H9 (cell line): ENCODE results near the gene TRERF1. TPM values are rescaled to one million over a fixed set of nuclear protein-coding genes. Genes with fewer than 3 reads are reported as not detected.
A peak's percentile ranks its signal among the peaks of the same experiment; 100 is the strongest.

Experiments used
- DNase-seq: peaks from one replicate; pipeline ENCODE4 v3.0.0-alpha.2; 2017
- H2AFZ ChIP-seq: one replicate; pipeline ENCODE4 v1.6.1; 2013; ENCODE audit warnings: mild to moderate bottlenecking, low read length, control low read depth, moderate library complexity
- H2AK5ac ChIP-seq: 2 replicates; pipeline ENCODE4 v1.6.1; 2013; ENCODE audit warnings: low read length, control low read depth, mixed read lengths; ENCODE audit not compliant: insufficient read length
- H2BK120ac ChIP-seq: one replicate; pipeline ENCODE4 v1.6.1; 2013; ENCODE audit warnings: low read depth, mild to moderate bottlenecking, low read length, control low read depth, inconsistent platforms; ENCODE audit not compliant: poor library complexity, severe bottlenecking
- H2BK12ac ChIP-seq: 2 replicates; pipeline ENCODE4 v1.6.1; 2013; ENCODE audit warnings: low read length, control low read depth, mixed read lengths, low read depth; ENCODE audit not compliant: insufficient read length
- H2BK15ac ChIP-seq: 2 replicates; pipeline ENCODE4 v1.6.1; 2013; ENCODE audit warnings: low read depth, low read length, control low read depth
- H2BK20ac ChIP-seq: one replicate; pipeline ENCODE4 v1.6.1; 2013; ENCODE audit warnings: low read depth, mild to moderate bottlenecking, low read length, control low read depth, inconsistent platforms; ENCODE audit not compliant: poor library complexity, severe bottlenecking
- H2BK5ac ChIP-seq: 2 replicates; pipeline ENCODE4 v1.6.1; 2013; ENCODE audit warnings: low read length, control low read depth, mixed read lengths; ENCODE audit not compliant: insufficient read length
- H3K14ac ChIP-seq: 2 replicates; pipeline ENCODE4 v1.6.1; 2013; ENCODE audit warnings: low read length, control low read depth; ENCODE audit not compliant: insufficient read depth
- H3K18ac ChIP-seq: 2 replicates; pipeline ENCODE4 v1.6.1; 2013; ENCODE audit warnings: low read depth, mild to moderate bottlenecking, mixed read lengths, low read length, control low read depth; ENCODE audit not compliant: insufficient read length
- H3K23ac ChIP-seq: 2 replicates; pipeline ENCODE4 v1.6.1; 2013; ENCODE audit warnings: low read length, control low read depth, mixed read lengths, low read depth; ENCODE audit not compliant: insufficient read length
- H3K23me2 ChIP-seq: 2 replicates; pipeline ENCODE4 v1.6.1; 2013; ENCODE audit warnings: low read depth, mild to moderate bottlenecking, mixed read lengths, low read length, control low read depth; ENCODE audit not compliant: insufficient read length, poor library complexity, severe bottlenecking
- H3K27ac ChIP-seq: 2 replicates; pipeline ENCODE4 v1.5.1; 2013; ENCODE audit warnings: low read length, control low read depth, mixed read lengths, low read depth; ENCODE audit not compliant: insufficient read length
- H3K27me3 ChIP-seq: 2 replicates; pipeline ENCODE4 v1.6.1; 2013; ENCODE audit warnings: low read length, control low read depth, inconsistent platforms; ENCODE audit not compliant: insufficient read depth
- H3K4ac ChIP-seq: 2 replicates; pipeline ENCODE4 v1.6.1; 2013; ENCODE audit warnings: low read depth, mild to moderate bottlenecking, control low read depth, inconsistent platforms, low read length, moderate library complexity
- H3K4me1 ChIP-seq: 2 replicates; pipeline ENCODE4 v1.6.1; 2013; ENCODE audit warnings: low read length, control low read depth, inconsistent platforms; ENCODE audit not compliant: insufficient read depth
- H3K4me2 ChIP-seq: 2 replicates; pipeline ENCODE4 v1.6.1; 2013; ENCODE audit warnings: low read length, control low read depth, mixed read lengths; ENCODE audit not compliant: insufficient read length, insufficient read depth
- H3K56ac ChIP-seq: 2 replicates; pipeline ENCODE4 v1.6.1; 2013; ENCODE audit warnings: low read depth, mild to moderate bottlenecking, mixed read lengths, low read length, control low read depth; ENCODE audit not compliant: insufficient read length
- H3K79me1 ChIP-seq: 2 replicates; pipeline ENCODE4 v1.6.1; 2013; ENCODE audit warnings: low read depth, mild to moderate bottlenecking, moderate library complexity, low read length, control low read depth, inconsistent platforms; ENCODE audit not compliant: insufficient read depth, poor library complexity, severe bottlenecking
- H3K79me2 ChIP-seq: 2 replicates; pipeline ENCODE4 v1.6.1; 2013; ENCODE audit warnings: low read length, control low read depth, inconsistent platforms; ENCODE audit not compliant: insufficient read depth
- H3K9ac ChIP-seq: 2 replicates; pipeline ENCODE4 v1.6.1; 2013; ENCODE audit warnings: low read length, control low read depth, mixed read lengths; ENCODE audit not compliant: insufficient read length; ENCODE audit errors: extremely low read depth
- H3K9me3 ChIP-seq: one replicate; pipeline ENCODE4 v1.6.1; 2013; ENCODE audit warnings: low read depth, low read length, inconsistent platforms; ENCODE audit not compliant: control insufficient read depth
- H3T11ph ChIP-seq: one replicate; pipeline ENCODE4 v1.6.1; 2013; ENCODE audit warnings: mild to moderate bottlenecking, low read length, control low read depth, inconsistent platforms
- H4K20me1 ChIP-seq: one replicate; pipeline ENCODE4 v1.6.1; 2013; ENCODE audit not compliant: control insufficient read depth, insufficient read length, insufficient read depth
- H4K5ac ChIP-seq: 2 replicates; pipeline ENCODE4 v1.6.1; 2013; ENCODE audit warnings: low read depth, mild to moderate bottlenecking, mixed read lengths, low read length, control low read depth; ENCODE audit not compliant: insufficient read length
- H4K8ac ChIP-seq: replicated peaks from 2 replicates; pipeline ENCODE4 v1.6.1; 2013; ENCODE audit warnings: low read length, control low read depth, mixed read lengths, low read depth; ENCODE audit not compliant: insufficient read length
- H4K91ac ChIP-seq: 2 replicates; pipeline ENCODE4 v1.6.1; 2013; ENCODE audit warnings: low read depth, mild to moderate bottlenecking, moderate library complexity, mixed read lengths, low read length, control low read depth; ENCODE audit not compliant: insufficient read length
- H3K27ac Mint-ChIP-seq, 3 experiments: 2 replicates in 2 of 3; 3 replicates in 1 of 3; pipeline ENCODE4 v1.8.0; 2020 to 2021; ENCODE audit warnings: mixed read lengths in 3 of 3, mild to moderate bottlenecking in 1 of 3, moderate library complexity in 1 of 3
- H3K27me3 Mint-ChIP-seq: 2 replicates; pipeline ENCODE4 v1.8.0; 2021; ENCODE audit warnings: low read depth, mild to moderate bottlenecking, moderate library complexity, mixed read lengths
- H3K36me3 Mint-ChIP-seq, 3 experiments: 2 replicates in 2 of 3; 3 replicates in 1 of 3; pipeline ENCODE4 v1.8.0; 2020 to 2021; ENCODE audit warnings: low read depth in 3 of 3, mixed read lengths in 3 of 3; ENCODE audit not compliant: insufficient read depth in 1 of 3
- H3K4me1 Mint-ChIP-seq, 2 experiments: 2 replicates each; pipeline ENCODE4 v1.8.0; 2020; ENCODE audit warnings: mixed read lengths in 2 of 2
- H3K4me3 Mint-ChIP-seq, 2 experiments: 2 replicates in 1 of 2; 3 replicates in 1 of 2; pipeline ENCODE4 v1.8.0; 2020 to 2021; ENCODE audit warnings: mild to moderate bottlenecking in 2 of 2, mixed read lengths in 2 of 2, moderate library complexity in 1 of 2
- H3K9me3 Mint-ChIP-seq, 2 experiments: 2 replicates in 1 of 2; 3 replicates in 1 of 2; pipeline ENCODE4 v1.8.0; 2020; ENCODE audit warnings: mild to moderate bottlenecking in 2 of 2, mixed read lengths in 2 of 2, moderate library complexity in 1 of 2
- WGBS: extraction: QIAGEN DNeasy Blood & Tissue Kit; methylation state at CpG from one replicate; pipeline ENCODE4 v1.1.7; 2013; ENCODE audit warnings: missing lambda C conversion rate, low lambda C conversion rate, mixed read lengths; ENCODE audit not compliant: insufficient read length; ENCODE audit errors: extremely low coverage; 5-methylcytosine and 5-hydroxymethylcytosine counted together
- total RNA-seq: library from RNA; stranded (reverse); gene quantifications from 2 replicates; pipeline ENCODE4 v1.2.1, GENCODE V29; 2021
- TF ChIP-seq, protein P1 (sequence below): fragments of 200-600 bp; sonication (generic); conservative IDR thresholded peaks from 3 replicates; pipeline ENCODE4 v1.8.0; 2021; ENCODE audit warnings: antibody characterized with exemption, mild to moderate bottlenecking

The TRERF1 gene
- total RNA-seq, 1 experiment from 2014 or later: 19.7 TPM

DNA sequence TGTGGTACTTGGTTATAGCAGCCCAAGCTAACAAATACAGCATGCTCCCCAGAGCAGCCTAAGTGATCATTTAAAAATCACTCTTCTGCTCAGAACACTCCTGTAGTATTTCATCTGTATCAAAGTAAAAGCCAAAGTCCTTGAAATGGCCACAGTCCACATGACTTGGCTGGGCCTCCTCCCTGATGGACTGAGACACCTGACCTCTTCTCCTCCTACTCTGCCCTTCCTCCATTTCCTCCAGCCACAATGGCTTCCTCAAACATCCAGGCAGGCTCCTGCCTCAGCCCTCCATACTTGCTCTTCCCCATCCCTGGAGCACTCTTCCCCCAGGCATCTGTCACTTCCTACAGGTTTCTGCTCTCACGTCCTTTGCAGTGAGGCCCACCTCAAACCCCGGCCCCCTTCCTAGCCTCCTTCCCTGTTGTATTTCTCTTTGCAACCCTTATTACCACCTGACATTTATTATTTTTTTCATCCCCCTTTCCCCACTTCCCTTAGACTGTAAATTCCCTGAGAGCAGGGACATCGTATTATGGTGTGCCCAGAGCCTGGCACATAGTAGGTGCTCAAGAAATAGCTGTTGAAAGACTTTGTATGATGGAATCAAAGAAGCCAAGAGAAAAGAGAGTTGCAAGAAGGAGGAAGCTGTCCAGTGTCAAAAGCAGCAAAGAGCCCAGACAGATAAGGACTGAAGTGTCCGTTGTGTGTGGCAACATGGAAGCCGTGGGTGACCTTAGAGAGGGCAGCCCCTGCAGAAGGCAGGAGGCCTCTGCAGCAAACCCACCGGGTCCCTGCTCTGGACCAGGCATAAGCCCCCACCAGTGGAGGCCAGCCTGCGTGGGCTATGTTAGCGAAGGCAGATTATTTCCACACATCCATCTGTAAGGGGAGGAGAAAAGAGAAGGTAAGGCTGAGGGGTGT, 87.5 kb downstream of the TRERF1 start:
- TF ChIP-seq, protein P1, sequence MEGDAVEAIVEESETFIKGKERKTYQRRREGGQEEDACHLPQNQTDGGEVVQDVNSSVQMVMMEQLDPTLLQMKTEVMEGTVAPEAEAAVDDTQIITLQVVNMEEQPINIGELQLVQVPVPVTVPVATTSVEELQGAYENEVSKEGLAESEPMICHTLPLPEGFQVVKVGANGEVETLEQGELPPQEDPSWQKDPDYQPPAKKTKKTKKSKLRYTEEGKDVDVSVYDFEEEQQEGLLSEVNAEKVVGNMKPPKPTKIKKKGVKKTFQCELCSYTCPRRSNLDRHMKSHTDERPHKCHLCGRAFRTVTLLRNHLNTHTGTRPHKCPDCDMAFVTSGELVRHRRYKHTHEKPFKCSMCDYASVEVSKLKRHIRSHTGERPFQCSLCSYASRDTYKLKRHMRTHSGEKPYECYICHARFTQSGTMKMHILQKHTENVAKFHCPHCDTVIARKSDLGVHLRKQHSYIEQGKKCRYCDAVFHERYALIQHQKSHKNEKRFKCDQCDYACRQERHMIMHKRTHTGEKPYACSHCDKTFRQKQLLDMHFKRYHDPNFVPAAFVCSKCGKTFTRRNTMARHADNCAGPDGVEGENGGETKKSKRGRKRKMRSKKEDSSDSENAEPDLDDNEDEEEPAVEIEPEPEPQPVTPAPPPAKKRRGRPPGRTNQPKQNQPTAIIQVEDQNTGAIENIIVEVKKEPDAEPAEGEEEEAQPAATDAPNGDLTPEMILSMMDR: no peak
- Mint-ChIP-seq H3K4me3 (no peak overlapping the region), H3K27ac (peak overlapping the region in 1 of 3 experiments; percentile 74; a peak in 3 of 7 replicates), H3K4me1 (peaks cover 14 to 15% of the 10 kb centered on the region in 2 experiments), H3K27me3 (no peaks in the 10 kb centered on the region), H3K36me3 (peaks cover 11 to 28% (median 18%) of the 10 kb centered on the region in 3 experiments), H3K9me3 (no peaks in the 10 kb centered on the region)
- no peak overlapping the region for H2AK5ac ChIP-seq
- H2BK15ac ChIP-seq: no peak overlapping the region
- H3K23ac ChIP-seq: no peak overlapping the region
- no peak for DNase-seq
- no peaks in the 10 kb centered on the region for H4K20me1 ChIP-seq
- no CpG with 5 or more reads among the region's 8 CpGs for WGBS
- H4K5ac ChIP-seq: no peak overlapping the region
- no peak overlapping the region for H3K14ac ChIP-seq
- no peaks in the 10 kb centered on the region for H3K4me1 ChIP-seq
- H3K23me2 ChIP-seq: no peaks in the 10 kb centered on the region
- no peak overlapping the region for H4K91ac ChIP-seq
- H3K56ac ChIP-seq: no peak overlapping the region
- no peak overlapping the region for H3K9ac ChIP-seq
- no peak overlapping the region for H2BK12ac ChIP-seq
- H3K18ac ChIP-seq: no peak overlapping the region
- no peak overlapping the region for H3K4ac ChIP-seq
- peaks cover 4% of the 10 kb centered on the region for H3K79me1 ChIP-seq
- no peaks in the 10 kb centered on the region for H3K27me3 ChIP-seq
- H3K9me3 ChIP-seq: no peaks in the 10 kb centered on the region
- no peak overlapping the region for H2BK20ac ChIP-seq
- no peak overlapping the region for H3T11ph ChIP-seq
- no peaks in the 10 kb centered on the region; the same call in 1 of the 2 replicates for H3K79me2 ChIP-seq
- H3K4me2 ChIP-seq: no peak overlapping the region
- H2AFZ ChIP-seq: no peak overlapping the region
- H4K8ac ChIP-seq: no peak overlapping the region
- H2BK120ac ChIP-seq: no peak overlapping the region
- H3K27ac ChIP-seq: no peak overlapping the region
- no peak overlapping the region for H2BK5ac ChIP-seq
